Amniotic stem cell (primary cell): Measurements from ENCODE around the gene DDX54.

Experiments used
- DNase-seq: peaks from one replicate; lab custom pipeline; 2025; lab: John Stamatoyannopoulos, UW

Gene DDX54

GRCh38 chr12:113190761-113191160 lies 5.5 kb upstream of the DDX54 start:
- DNase-seq = no peak

GRCh38 chr12:113189361-113189760 lies 4.1 kb upstream of the DDX54 start:
- no peak for DNase-seq

GRCh38 chr12:113186666-113187325 lies 1.5 kb upstream of the DDX54 start:
- DNase-seq = no peak

- no peak for DNase-seq
Measured at GRCh38 chr12:113186033-113186365, 721 bp upstream of the DDX54 start.

GRCh38 chr12:113184900-113185179 lies 438 bp downstream of the DDX54 start:
- DNase-seq = peak; percentile 82

GRCh38 chr12:113184098-113184899 lies 979 bp downstream of the DDX54 start:
- DNase-seq = no peak

- no peak for DNase-seq
Measured at GRCh38 chr12:113183030-113183589, 2.2 kb downstream of the DDX54 start.

- DNase-seq = no peak
Measured at GRCh38 chr12:113181975-113182374, 3.3 kb downstream of the DDX54 start.

- no peak for DNase-seq
Measured at GRCh38 chr12:113180333-113180732, 4.9 kb downstream of the DDX54 start.

GRCh38 chr12:113179023-113179422 lies 6.3 kb downstream of the DDX54 start:
- DNase-seq = no peak

- DNase-seq = peak; percentile 13
Measured at GRCh38 chr12:113174461-113175384, 10.6 kb downstream of the DDX54 start.

GRCh38 chr12:113173081-113173698 lies 12.1 kb downstream of the DDX54 start:
- DNase-seq = no peak

GRCh38 chr12:113172185-113172584 lies 13.1 kb downstream of the DDX54 start:
- DNase-seq = no peak

GRCh38 chr12:113171543-113171942 lies 13.7 kb downstream of the DDX54 start:
- no peak for DNase-seq

GRCh38 chr12:113170926-113171325 lies 14.4 kb downstream of the DDX54 start:
- no peak for DNase-seq

GRCh38 chr12:113170457-113170856 lies 14.8 kb downstream of the DDX54 start:
- DNase-seq = no peak

- DNase-seq = no peak
Measured at GRCh38 chr12:113169697-113170096, 15.6 kb downstream of the DDX54 start.

GRCh38 chr12:113167868-113168267 lies 17.4 kb downstream of the DDX54 start:
- no peak for DNase-seq

- no peak for DNase-seq
Measured at GRCh38 chr12:113165521-113166450, 19.5 kb downstream of the DDX54 start.

GRCh38 chr12:113164014-113164413 lies 21.3 kb downstream of the DDX54 start:
- DNase-seq = no peak

GRCh38 chr12:113163030-113163360 lies 22.3 kb downstream of the DDX54 start:
- no peak for DNase-seq
